ENCODE data around the gene DRC7. TPM values are rescaled to one million over a fixed set of nuclear protein-coding genes. Genes with fewer than 3 reads are reported as not detected.

Gene DRC7
- total RNA-seq, 4 donors from 2014 or later: 0.22 to 2.1 TPM; not detected in 2

DNA sequence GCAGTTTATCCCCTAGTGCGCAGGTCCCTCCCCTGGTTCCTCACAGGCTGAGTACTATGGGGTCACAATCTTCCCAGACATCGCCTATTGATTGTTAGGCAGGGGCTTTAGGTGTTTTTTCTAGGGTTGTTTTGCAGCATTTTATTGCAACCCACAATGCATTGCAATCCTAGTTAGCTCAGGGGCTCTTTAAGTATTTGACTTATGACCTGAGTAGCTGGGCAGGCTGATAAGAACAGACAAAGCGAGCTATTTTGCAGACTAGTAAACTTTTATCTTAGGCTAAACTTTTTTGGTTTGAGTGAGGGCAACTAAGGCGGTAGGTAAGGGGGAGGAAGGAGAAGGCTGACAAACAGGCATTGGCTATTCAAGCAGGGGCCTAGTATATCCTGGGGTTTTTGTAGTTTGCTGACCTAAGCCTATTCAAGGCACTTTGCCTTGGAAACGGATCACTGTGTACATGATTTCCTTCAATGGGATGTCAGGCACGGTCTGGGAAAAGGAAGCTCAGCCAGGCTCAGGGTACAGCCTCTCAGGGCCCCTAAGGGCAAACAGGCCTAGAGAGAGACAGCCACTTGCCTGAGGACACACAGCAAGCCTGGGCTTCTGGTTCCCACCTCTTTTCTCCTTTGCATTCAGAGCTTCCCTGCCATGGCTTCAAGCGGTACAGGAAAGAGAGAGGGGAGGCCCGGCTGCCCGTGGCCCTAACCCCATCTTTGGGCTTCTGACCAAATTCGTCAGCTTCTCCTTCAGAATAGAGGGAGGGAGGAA, 6.4 kb downstream of the DRC7 start:
- WGBS, 2 donors: 49 to 59% methylated on average over 10 of the region's 10 CpGs
- no peak overlapping the region for H3K4me3 ChIP-seq
- H3K27ac ChIP-seq: no peak overlapping the region
- H3K9me3 ChIP-seq: no peaks in the 10 kb centered on the region
- DNase-seq (ENCODE audit: low spot score in 2 of 2): no peak
- no peaks in the 10 kb centered on the region for H3K36me3 ChIP-seq
- TF ChIP-seq POLR2A (IDR thresholded peaks at IDR 0.05) (no peak), EP300 (IDR thresholded peaks at IDR 0.05) (no peak)
- TF ChIP-seq, protein P1, sequence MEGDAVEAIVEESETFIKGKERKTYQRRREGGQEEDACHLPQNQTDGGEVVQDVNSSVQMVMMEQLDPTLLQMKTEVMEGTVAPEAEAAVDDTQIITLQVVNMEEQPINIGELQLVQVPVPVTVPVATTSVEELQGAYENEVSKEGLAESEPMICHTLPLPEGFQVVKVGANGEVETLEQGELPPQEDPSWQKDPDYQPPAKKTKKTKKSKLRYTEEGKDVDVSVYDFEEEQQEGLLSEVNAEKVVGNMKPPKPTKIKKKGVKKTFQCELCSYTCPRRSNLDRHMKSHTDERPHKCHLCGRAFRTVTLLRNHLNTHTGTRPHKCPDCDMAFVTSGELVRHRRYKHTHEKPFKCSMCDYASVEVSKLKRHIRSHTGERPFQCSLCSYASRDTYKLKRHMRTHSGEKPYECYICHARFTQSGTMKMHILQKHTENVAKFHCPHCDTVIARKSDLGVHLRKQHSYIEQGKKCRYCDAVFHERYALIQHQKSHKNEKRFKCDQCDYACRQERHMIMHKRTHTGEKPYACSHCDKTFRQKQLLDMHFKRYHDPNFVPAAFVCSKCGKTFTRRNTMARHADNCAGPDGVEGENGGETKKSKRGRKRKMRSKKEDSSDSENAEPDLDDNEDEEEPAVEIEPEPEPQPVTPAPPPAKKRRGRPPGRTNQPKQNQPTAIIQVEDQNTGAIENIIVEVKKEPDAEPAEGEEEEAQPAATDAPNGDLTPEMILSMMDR (IDR thresholded peaks at IDR 0.05): no peak
- no peaks in the 10 kb centered on the region for H3K27me3 ChIP-seq
- no peaks in the 10 kb centered on the region for H3K4me1 ChIP-seq

DNA sequence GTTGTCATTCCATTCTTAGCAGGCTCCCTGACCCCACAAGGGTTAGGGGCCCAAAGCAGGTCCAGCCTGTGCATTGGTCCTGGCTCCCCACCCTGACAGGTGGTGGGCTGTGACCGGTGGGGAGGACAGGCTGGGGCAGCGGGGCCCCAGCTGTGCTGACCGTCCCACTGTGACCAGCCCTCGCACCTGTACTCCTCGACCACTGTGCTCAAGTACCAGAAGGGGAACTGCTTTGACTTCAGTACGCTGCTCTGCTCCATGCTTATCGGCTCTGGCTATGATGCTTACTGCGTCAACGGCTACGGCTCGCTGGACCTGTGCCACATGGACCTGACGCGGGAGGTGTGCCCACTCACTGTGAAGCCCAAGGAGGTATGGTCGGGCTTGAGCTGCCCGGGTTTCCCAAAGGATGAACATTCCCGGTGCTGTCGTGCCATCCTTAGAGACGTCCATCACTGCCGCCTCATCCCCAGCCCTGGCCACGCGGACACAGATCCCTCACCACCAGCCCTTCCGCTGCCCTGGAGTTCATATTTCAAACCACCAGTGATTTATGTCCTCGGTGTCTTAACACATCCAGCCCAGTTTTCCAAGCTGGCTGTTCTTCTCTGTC, 7.3 kb downstream of the DRC7 start:
- no peak for DNase-seq (ENCODE audit: low spot score in 2 of 2)
- no peak overlapping the region for H3K27ac ChIP-seq
- 85 to 89% methylated on average over 22 of the region's 23 CpGs for WGBS, 2 donors

GRCh38 chr16:57703416-57704010, 8.9 kb downstream of the DRC7 start:
- TF ChIP-seq, protein P1 (IDR thresholded peaks at IDR 0.05): no peak
- TF ChIP-seq EP300 (IDR thresholded peaks at IDR 0.05): no peak
- TF ChIP-seq POLR2A (IDR thresholded peaks at IDR 0.05): no peak
- Histone ChIP-seq H3K27ac (no peak overlapping the region), H3K4me3 (no peak overlapping the region), H3K9me3 (no peaks in the 10 kb centered on the region), H3K4me1 (no peaks in the 10 kb centered on the region), H3K27me3 (no peaks in the 10 kb centered on the region), H3K36me3 (no peaks in the 10 kb centered on the region)
- 87 to 93% methylated on average over 10 to 11 of the region's 11 CpGs for WGBS, 2 donors
- no peak for DNase-seq (ENCODE audit: low spot score in 2 of 2)

More for the DNA sequence above, 7.3 kb downstream of the DRC7 start:
- Histone ChIP-seq H3K36me3 (no peaks in the 10 kb centered on the region), H3K9me3 (no peaks in the 10 kb centered on the region), H3K27me3 (no peaks in the 10 kb centered on the region), H3K4me3 (no peak overlapping the region), H3K4me1 (no peaks in the 10 kb centered on the region)
- TF ChIP-seq, protein P1 (IDR thresholded peaks at IDR 0.05): no peak
- TF ChIP-seq EP300 (IDR thresholded peaks at IDR 0.05) (no peak), POLR2A (IDR thresholded peaks at IDR 0.05) (no peak)

DNA sequence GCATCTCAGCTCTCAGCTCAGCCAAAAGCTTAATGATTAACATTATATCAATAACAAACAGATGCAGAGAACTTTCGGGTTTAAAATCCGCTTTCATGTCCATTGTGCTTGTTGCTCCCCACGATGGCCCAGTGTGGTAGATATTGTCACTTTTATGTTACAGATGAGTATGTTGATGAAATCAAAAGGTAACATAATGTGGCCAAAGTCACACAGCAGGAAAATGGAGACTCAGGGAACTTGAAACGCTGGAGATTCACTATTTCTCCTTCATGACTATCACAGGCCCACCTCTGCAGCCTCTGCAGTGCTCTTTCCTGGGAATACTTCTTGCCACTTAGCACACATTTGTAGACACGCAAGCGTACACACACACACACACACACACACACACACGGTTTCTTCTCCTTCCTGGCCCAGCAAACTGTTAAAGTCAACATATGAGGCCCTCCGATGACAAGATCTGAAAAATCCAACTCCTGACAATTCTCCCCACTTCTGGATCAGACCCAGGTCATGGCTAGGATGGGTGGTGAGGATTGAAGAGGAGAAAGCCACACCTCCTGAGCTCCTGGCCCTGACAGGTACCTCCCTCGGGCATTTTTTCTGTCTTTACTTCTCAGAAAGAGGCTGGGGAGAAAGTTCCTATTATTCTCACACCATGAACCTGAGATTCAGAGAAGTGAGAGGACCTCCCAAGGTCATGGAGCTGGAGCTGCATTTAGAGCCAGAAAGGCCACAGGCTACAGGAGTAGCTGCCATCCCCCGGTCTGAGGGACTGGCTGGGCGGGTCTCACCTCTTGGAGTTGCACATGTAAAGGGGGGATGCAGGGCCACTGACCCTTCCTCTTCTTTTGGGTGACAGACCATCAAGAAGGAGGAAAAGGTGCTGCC, 9.7 kb downstream of the DRC7 start:
- no peak overlapping the region for H3K4me3 ChIP-seq
- TF ChIP-seq POLR2A (IDR thresholded peaks at IDR 0.05): no peak
- TF ChIP-seq EP300 (IDR thresholded peaks at IDR 0.05): no peak
- TF ChIP-seq, protein P1 (IDR thresholded peaks at IDR 0.05): no peak
- H3K27me3 ChIP-seq: no peaks in the 10 kb centered on the region
- no peaks in the 10 kb centered on the region for H3K36me3 ChIP-seq
- no peaks in the 10 kb centered on the region for H3K9me3 ChIP-seq
- no peak for DNase-seq (ENCODE audit: low spot score in 2 of 2)
- H3K4me1 ChIP-seq: no peaks in the 10 kb centered on the region
- H3K27ac ChIP-seq: no peak overlapping the region
- 75 to 76% methylated on average over 11 of the region's 11 CpGs for WGBS, 2 donors
